MM.1S (cell line): ENCODE results near the gene HMGN1.

Experiments
- DNase-seq: peaks from one replicate; pipeline ENCODE4 v3.0.0-alpha.2; 2015
- H2AFZ ChIP-seq: fragments of 300-600 bp; sonication (generic); 2 replicates; pipeline ENCODE4 v1.6.0; 2016; ENCODE audit warnings: antibody characterized with exemption, low read length
- H3F3A ChIP-seq: fragments of 300-600 bp; sonication (generic); 2 replicates; pipeline ENCODE4 v1.6.1; 2016; ENCODE audit warnings: mild to moderate bottlenecking, antibody characterized with exemption, low read length, moderate library complexity, mixed read lengths; ENCODE audit not compliant: insufficient read depth
- H3K27ac ChIP-seq: fragments of 300-600 bp; sonication (generic); 2 replicates; pipeline ENCODE4 v1.5.1; 2016; ENCODE audit warnings: mild to moderate bottlenecking, low read length
- H3K27me3 ChIP-seq: fragments of 300-600 bp; sonication (generic); replicated peaks from 2 replicates; pipeline ENCODE4 v1.6.0; 2016; ENCODE audit warnings: low read length; ENCODE audit not compliant: insufficient read depth
- H3K36me3 ChIP-seq: fragments of 300-600 bp; sonication (generic); replicated peaks from 2 replicates; pipeline ENCODE4 v1.6.1; 2016; ENCODE audit warnings: mild to moderate bottlenecking, low read length, mixed read lengths; ENCODE audit not compliant: insufficient read depth
- H3K4me1 ChIP-seq: fragments of 300-600 bp; sonication (generic); 2 replicates; pipeline ENCODE4 v1.6.1; 2016; ENCODE audit warnings: low read length, mixed read lengths
- H3K4me2 ChIP-seq: fragments of 300-600 bp; sonication (generic); 2 replicates; pipeline ENCODE4 v1.6.0; 2016; ENCODE audit warnings: low read depth, low read length
- H3K4me3 ChIP-seq: fragments of 300-600 bp; sonication (generic); 2 replicates; pipeline ENCODE4 v1.5.1; 2016; ENCODE audit warnings: low read length, mixed read lengths
- H3K79me2 ChIP-seq: fragments of 300-600 bp; sonication (generic); 2 replicates; pipeline ENCODE4 v1.6.1; 2016; ENCODE audit warnings: mixed run types, low read length, mixed read lengths
- H3K9ac ChIP-seq: fragments of 300-600 bp; sonication (generic); 2 replicates; pipeline ENCODE4 v1.6.1; 2016; ENCODE audit warnings: low read length, mixed read lengths
- H3K9me2 ChIP-seq: fragments of 300-600 bp; sonication (generic); replicated peaks from 2 replicates; pipeline ENCODE4 v1.6.1; 2016; ENCODE audit warnings: mild to moderate bottlenecking, low read length, mixed read lengths; ENCODE audit not compliant: insufficient read depth
- H3K9me3 ChIP-seq: fragments of 300-600 bp; sonication (generic); replicated peaks from 2 replicates; pipeline ENCODE4 v1.6.1; 2016; ENCODE audit warnings: mild to moderate bottlenecking, low read length, mixed read lengths; ENCODE audit not compliant: insufficient read depth
- H4K20me1 ChIP-seq: fragments of 300-600 bp; sonication (generic); 2 replicates; pipeline ENCODE4 v1.6.1; 2016; ENCODE audit warnings: mild to moderate bottlenecking, low read length, moderate library complexity, mixed read lengths; ENCODE audit not compliant: insufficient read depth
- EZH2 ChIP-seq: fragments of 300-600 bp; sonication (generic); optimal IDR thresholded peaks from 2 replicates; pipeline ENCODE3; 2017; ENCODE audit warnings: low read depth, mild to moderate bottlenecking, antibody characterized with exemption, low read length, mixed read lengths
- EZH2phosphoT487 ChIP-seq: fragments of 300-600 bp; sonication (generic); IDR thresholded peaks from 2 replicates; pipeline ENCODE4 v1.6.1; 2018; ENCODE audit warnings: antibody characterized with exemption, low read length
- TF ChIP-seq, protein P1 (sequence below): fragments of 300-600 bp; sonication (generic); IDR thresholded peaks from 2 replicates; pipeline ENCODE4 v1.5.1; 2016; ENCODE audit warnings: antibody characterized with exemption, low read length, mixed read lengths

The HMGN1 gene

DNA sequence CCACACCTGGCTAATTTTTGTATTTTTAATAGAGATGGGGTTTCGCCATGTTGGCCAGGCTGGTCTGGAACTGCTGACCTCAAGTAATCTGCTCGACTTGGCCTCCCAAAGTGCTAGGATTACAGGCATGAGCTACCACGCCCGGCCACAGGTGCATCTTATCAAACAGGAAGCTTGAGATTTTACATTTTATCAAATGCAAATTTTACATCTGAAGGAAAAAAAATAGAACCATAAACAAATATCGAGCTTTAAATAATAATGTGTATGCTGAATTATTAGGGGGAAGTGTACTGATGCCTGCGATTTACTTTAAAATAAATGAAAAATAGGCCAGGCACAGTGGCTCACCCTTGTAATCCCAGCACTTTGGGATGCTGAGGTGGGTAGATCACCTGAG is 18.9 kb downstream of the HMGN1 start:
- Histone ChIP-seq H3K4me1 (no peaks in the 10 kb centered on the region), H3K9ac (no peak overlapping the region), H3K4me2 (no peak overlapping the region), H3K27me3 (no peaks in the 10 kb centered on the region), H3K9me3 (no peaks in the 10 kb centered on the region), H3K27ac (no peak overlapping the region), H4K20me1 (no peaks in the 10 kb centered on the region), H3K36me3 (no peaks in the 10 kb centered on the region), H3F3A (no peaks in the 10 kb centered on the region), H3K4me3 (no peak overlapping the region), H2AFZ (no peak overlapping the region), H3K79me2 (no peaks in the 10 kb centered on the region), H3K9me2 (no peaks in the 10 kb centered on the region)
- DNase-seq: no peak
- TF ChIP-seq, protein P1, sequence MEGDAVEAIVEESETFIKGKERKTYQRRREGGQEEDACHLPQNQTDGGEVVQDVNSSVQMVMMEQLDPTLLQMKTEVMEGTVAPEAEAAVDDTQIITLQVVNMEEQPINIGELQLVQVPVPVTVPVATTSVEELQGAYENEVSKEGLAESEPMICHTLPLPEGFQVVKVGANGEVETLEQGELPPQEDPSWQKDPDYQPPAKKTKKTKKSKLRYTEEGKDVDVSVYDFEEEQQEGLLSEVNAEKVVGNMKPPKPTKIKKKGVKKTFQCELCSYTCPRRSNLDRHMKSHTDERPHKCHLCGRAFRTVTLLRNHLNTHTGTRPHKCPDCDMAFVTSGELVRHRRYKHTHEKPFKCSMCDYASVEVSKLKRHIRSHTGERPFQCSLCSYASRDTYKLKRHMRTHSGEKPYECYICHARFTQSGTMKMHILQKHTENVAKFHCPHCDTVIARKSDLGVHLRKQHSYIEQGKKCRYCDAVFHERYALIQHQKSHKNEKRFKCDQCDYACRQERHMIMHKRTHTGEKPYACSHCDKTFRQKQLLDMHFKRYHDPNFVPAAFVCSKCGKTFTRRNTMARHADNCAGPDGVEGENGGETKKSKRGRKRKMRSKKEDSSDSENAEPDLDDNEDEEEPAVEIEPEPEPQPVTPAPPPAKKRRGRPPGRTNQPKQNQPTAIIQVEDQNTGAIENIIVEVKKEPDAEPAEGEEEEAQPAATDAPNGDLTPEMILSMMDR: no peak
- no peak for TF ChIP-seq EZH2phosphoT487
- TF ChIP-seq EZH2: no peak

DNA sequence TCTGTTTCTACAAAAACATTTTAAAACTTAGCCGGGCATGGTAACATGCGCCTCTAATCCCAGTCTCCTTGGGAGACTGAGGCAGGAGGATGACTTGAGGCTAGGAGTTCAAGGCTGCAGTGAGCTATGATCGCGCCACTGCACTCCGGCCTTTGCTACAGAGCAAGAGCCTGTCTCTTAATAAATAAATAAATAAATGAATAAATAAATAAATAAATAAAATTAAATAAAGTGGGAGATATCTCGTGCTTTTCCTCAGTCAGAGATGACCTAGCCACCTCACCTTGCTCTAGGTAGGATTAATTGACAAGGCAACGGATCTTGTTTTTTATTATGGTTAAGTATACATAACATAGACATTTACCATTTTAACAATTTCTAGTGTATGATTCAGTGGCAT is 21.2 kb downstream of the HMGN1 start:
- H3K4me2 ChIP-seq: no peak overlapping the region
- no peak overlapping the region for H3K4me3 ChIP-seq
- no peaks in the 10 kb centered on the region for H3K9me3 ChIP-seq
- H3K4me1 ChIP-seq: no peaks in the 10 kb centered on the region
- no peaks in the 10 kb centered on the region for H3K36me3 ChIP-seq
- H4K20me1 ChIP-seq: no peaks in the 10 kb centered on the region
- H2AFZ ChIP-seq: no peak overlapping the region
- H3F3A ChIP-seq: no peaks in the 10 kb centered on the region
- no peaks in the 10 kb centered on the region for H3K27me3 ChIP-seq
- H3K79me2 ChIP-seq: no peaks in the 10 kb centered on the region
- H3K9me2 ChIP-seq: no peaks in the 10 kb centered on the region
- no peak overlapping the region for H3K9ac ChIP-seq
- H3K27ac ChIP-seq: no peak overlapping the region
- TF ChIP-seq EZH2phosphoT487: no peak
- TF ChIP-seq, protein P1: no peak
- no peak for TF ChIP-seq EZH2
- no peak for DNase-seq

DNA sequence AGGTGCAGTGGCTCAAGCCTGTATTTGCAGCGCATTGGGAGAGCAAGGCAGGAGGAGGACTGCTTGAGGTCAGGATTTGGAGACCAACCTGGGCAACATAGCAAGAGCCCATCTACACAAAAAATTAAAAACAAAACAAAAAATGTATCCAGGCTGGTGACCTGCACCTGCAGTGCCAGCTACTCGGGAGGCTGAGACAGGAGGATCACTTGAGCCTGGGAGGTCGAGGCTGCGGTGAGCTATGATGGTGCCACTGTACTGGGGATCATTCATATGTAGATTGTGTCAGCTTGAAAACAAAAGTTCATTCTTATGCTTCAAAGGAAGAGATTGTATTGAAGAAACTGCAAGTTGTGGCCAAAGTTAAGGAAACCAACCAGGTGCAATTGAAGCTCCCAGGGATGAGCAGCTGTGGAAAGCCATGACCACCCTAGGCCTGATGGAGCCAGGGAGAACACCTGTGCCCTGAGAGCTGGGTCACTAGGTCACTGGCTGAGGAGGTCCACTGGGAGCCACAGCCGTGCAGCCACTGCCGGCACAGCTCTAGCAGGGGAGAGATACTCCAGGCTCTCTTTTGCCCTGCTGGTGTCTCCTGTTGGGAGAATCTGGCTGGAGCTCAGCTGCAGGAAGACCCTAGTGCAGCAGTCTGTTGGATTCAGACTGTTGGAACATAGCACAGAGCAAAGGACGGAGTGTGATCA is 22.1 kb downstream of the HMGN1 start:
- Histone ChIP-seq H3K36me3 (no peaks in the 10 kb centered on the region), H3K9me2 (no peaks in the 10 kb centered on the region), H3K27ac (no peak overlapping the region), H3K9me3 (no peaks in the 10 kb centered on the region), H3K27me3 (no peaks in the 10 kb centered on the region), H3K4me1 (no peaks in the 10 kb centered on the region), H2AFZ (no peak overlapping the region), H3F3A (no peaks in the 10 kb centered on the region), H3K79me2 (no peaks in the 10 kb centered on the region), H3K4me2 (no peak overlapping the region), H4K20me1 (no peaks in the 10 kb centered on the region), H3K9ac (no peak overlapping the region), H3K4me3 (no peak overlapping the region)
- TF ChIP-seq EZH2phosphoT487: no peak
- TF ChIP-seq, protein P1: no peak
- TF ChIP-seq EZH2: no peak
- DNase-seq: no peak
